Body of pancreas (tissue), 4 donors: ENCODE results near the gene ADAMTSL3.

Experiments used
- POLR2A ChIP-seq, 3 donors: fragments of 450-650 bp; IDR thresholded peaks; one replicate each; pipeline ENCODE4 v1.6.1; 2016; ENCODE audit warnings: antibody characterized with exemption in 3 of 3, mild to moderate bottlenecking in 2 of 3
- TF ChIP-seq, protein P1 (sequence below), 7 experiments: fragments of 450-650 bp in 4 of 7; fragments of 200-600 bp in 3 of 7; sonication (generic) in 3 of 7; IDR thresholded peaks; one replicate each; pipeline ENCODE4 v1.5.1; 2016 to 2019; ENCODE audit warnings: antibody characterized with exemption in 7 of 7

DNA sequence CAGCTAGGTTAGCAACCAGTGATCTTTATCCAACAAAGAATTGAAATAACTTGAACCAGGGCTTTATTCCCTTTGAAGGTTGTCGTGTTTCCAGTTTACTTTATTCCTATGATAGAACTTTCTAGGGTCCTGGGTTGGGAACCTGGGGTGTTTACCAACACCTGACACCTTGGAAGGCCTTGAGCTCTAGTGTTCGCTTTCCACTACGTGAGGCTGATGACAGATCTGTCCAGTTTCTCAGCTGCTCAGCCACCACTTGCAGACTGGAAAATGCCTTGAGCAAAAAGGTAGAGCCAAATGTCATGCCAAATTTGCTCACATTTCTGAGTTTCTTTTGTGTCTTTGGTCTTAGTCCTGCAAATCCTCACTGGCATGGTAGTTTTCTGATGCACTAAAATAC, 227.2 kb downstream of the ADAMTSL3 start:
- TF ChIP-seq, protein P1, sequence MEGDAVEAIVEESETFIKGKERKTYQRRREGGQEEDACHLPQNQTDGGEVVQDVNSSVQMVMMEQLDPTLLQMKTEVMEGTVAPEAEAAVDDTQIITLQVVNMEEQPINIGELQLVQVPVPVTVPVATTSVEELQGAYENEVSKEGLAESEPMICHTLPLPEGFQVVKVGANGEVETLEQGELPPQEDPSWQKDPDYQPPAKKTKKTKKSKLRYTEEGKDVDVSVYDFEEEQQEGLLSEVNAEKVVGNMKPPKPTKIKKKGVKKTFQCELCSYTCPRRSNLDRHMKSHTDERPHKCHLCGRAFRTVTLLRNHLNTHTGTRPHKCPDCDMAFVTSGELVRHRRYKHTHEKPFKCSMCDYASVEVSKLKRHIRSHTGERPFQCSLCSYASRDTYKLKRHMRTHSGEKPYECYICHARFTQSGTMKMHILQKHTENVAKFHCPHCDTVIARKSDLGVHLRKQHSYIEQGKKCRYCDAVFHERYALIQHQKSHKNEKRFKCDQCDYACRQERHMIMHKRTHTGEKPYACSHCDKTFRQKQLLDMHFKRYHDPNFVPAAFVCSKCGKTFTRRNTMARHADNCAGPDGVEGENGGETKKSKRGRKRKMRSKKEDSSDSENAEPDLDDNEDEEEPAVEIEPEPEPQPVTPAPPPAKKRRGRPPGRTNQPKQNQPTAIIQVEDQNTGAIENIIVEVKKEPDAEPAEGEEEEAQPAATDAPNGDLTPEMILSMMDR (IDR thresholded peaks at IDR 0.05) = no peak
- peak in 1 of 3 donors; percentile 9 for TF ChIP-seq POLR2A (IDR thresholded peaks at IDR 0.05)
